Loucy (cell line): ENCODE measurements around the gene HLF.

Experiments
- H2AFZ ChIP-seq: fragments of 200-600 bp; sonication (generic); 2 replicates; pipeline ENCODE4 v1.6.0; 2016; ENCODE audit warnings: antibody characterized with exemption, mild to moderate bottlenecking, low read length, moderate library complexity
- H3F3A ChIP-seq: fragments of 200-600 bp; 2 replicates; pipeline ENCODE4 v1.6.0; 2016; ENCODE audit warnings: antibody characterized with exemption, low read depth, mild to moderate bottlenecking
- H3K27me3 ChIP-seq: fragments of 200-600 bp; sonication (generic); 2 replicates; pipeline ENCODE4 v1.6.1; 2014; ENCODE audit warnings: low read length, mild to moderate bottlenecking; ENCODE audit not compliant: insufficient read depth, poor library complexity, severe bottlenecking
- H3K36me3 ChIP-seq: fragments of 200-600 bp; sonication (generic); 2 replicates; pipeline ENCODE4 v1.6.1; 2016; ENCODE audit warnings: low read length; ENCODE audit not compliant: insufficient read depth
- H3K4me1 ChIP-seq: fragments of 200-600 bp; sonication (generic); 2 replicates; pipeline ENCODE4 v1.5.1; 2014; ENCODE audit warnings: low read length, mild to moderate bottlenecking; ENCODE audit not compliant: insufficient read depth, poor library complexity, severe bottlenecking
- H3K4me2 ChIP-seq: fragments of 200-600 bp; sonication (generic); 2 replicates; pipeline ENCODE4 v1.6.0; 2014; ENCODE audit warnings: antibody characterized with exemption, low read length, low read depth, mild to moderate bottlenecking; ENCODE audit not compliant: poor library complexity, severe bottlenecking
- H3K4me3 ChIP-seq: fragments of 200-600 bp; sonication (generic); 2 replicates; pipeline ENCODE4 v1.5.1; 2014; ENCODE audit warnings: low read length, mild to moderate bottlenecking, mixed read lengths; ENCODE audit not compliant: poor library complexity, severe bottlenecking
- H3K79me2 ChIP-seq: fragments of 200-600 bp; sonication (generic); 2 replicates; pipeline ENCODE4 v1.6.1; 2014; ENCODE audit warnings: low read length; ENCODE audit not compliant: insufficient read depth
- H3K9ac ChIP-seq: fragments of 200-600 bp; sonication (generic); 2 replicates; pipeline ENCODE4 v1.6.0; 2014; ENCODE audit warnings: mild to moderate bottlenecking, low read depth, low read length, moderate library complexity; ENCODE audit not compliant: poor library complexity, severe bottlenecking
- H3K9me2 ChIP-seq: fragments of 200-600 bp; sonication (generic); replicated peaks from 2 replicates; pipeline ENCODE4 v1.6.1; 2016; ENCODE audit warnings: low read depth, low read length, mixed read lengths
- H3K9me3 ChIP-seq: fragments of 200-600 bp; sonication (generic); 2 replicates; pipeline ENCODE4 v1.6.1; 2014; ENCODE audit warnings: mild to moderate bottlenecking, antibody characterized with exemption, low read length, low read depth; ENCODE audit not compliant: insufficient read depth
- H4K20me1 ChIP-seq: fragments of 200-600 bp; sonication (generic); 2 replicates; pipeline ENCODE4 v1.6.0; 2014; ENCODE audit warnings: antibody characterized with exemption, low read length, mild to moderate bottlenecking; ENCODE audit not compliant: insufficient read depth, poor library complexity, severe bottlenecking
- EZH2phosphoT487 ChIP-seq: fragments of 200-600 bp; IDR thresholded peaks from 2 replicates; pipeline ENCODE4 v1.6.1; 2018; ENCODE audit warnings: antibody characterized with exemption, mild to moderate bottlenecking, moderate library complexity, borderline replicate concordance

The HLF gene

DNA sequence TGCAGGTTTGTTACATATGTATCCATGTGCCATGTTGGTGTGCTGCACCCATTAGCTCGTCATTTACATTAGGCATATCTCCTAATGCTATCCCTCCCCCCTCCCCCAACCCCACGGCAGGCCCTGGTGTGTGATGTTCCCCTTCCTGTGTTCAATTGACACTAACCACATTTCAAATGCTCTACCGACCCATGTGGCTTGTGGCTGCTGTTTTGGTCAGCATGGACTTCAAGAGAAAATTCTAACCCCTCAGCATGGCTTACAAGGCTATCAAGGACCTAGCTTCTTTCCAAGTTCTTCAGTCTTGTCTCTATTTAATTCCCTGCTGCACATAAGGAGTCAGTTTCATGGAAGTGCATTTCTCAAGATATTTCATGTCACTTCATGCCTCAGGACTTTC is 103.9 kb downstream of the HLF start:
- Histone ChIP-seq H3K36me3 (no peaks in the 10 kb centered on the region), H3K27me3 (no peaks in the 10 kb centered on the region), H3K4me2 (no peak overlapping the region), H3F3A (no peaks in the 10 kb centered on the region), H3K9ac (no peak overlapping the region), H3K4me1 (no peaks in the 10 kb centered on the region), H3K9me3 (no peaks in the 10 kb centered on the region; the same call in 1 of the 2 replicates), H3K4me3 (no peak overlapping the region), H3K79me2 (no peaks in the 10 kb centered on the region), H3K9me2 (no peaks in the 10 kb centered on the region), H2AFZ (no peak overlapping the region), H4K20me1 (no peaks in the 10 kb centered on the region)
- no peak for TF ChIP-seq EZH2phosphoT487
